ENCODE results near the gene PLAGL2. TPM values are rescaled to one million over a fixed set of nuclear protein-coding genes. Genes with fewer than 3 reads are reported as not detected.
"Not testable (repeated sequence)": the region's sequence is repeated elsewhere in the genome, so short reads cannot be mapped to it uniquely, and the experiment has no call there.

PLAGL2 gene
- total and polyA plus RNA-seq, 2 donors from 2014 or later, result 3.8 to 9.2 TPM

- Histone ChIP-seq H3K9me3 (ENCODE audit: control insufficient read depth in 2 of 3, insufficient read depth in 1 of 3, low read length in 3 of 3) (no peaks in the 10 kb centered on the region), H3K4me3 (ENCODE audit: low read length in 3 of 3) (no peak overlapping the region), H3K9ac (ENCODE audit: low read length in 3 of 3) (no peak overlapping the region), H3K27ac (ENCODE audit: low read depth in 2 of 2, low read length in 2 of 2) (peak overlapping the region in 1 of 2 donors; percentile 15), H3K36me3 (ENCODE audit: control insufficient read depth in 2 of 3, insufficient read depth in 3 of 3, low read length in 3 of 3) (peaks cover 3 to 40% (median 26%) of the 10 kb centered on the region in 3 donors), H3K4me1 (ENCODE audit: control insufficient read depth in 2 of 3, insufficient read depth in 2 of 3, low read depth in 1 of 3, low read length in 3 of 3) (peaks cover 0 to 5% (median 5%) of the 10 kb centered on the region in 3 donors), H3K27me3 (ENCODE audit: control insufficient read depth, insufficient read depth, low read length) (no peaks in the 10 kb centered on the region)
- FAIRE-seq, result no peak
- intact Hi-C loops (cut with DNase I), result no loop called here
- no peak for DNase-seq
- no peak for TF ChIP-seq CTCF (IDR thresholded peaks at IDR 0.05; ENCODE audit: borderline replicate concordance, extremely low read depth, insufficient read depth)
Measured at GRCh38 chr20:32195581-32195980, 12.0 kb downstream of the PLAGL2 start.

GRCh38 chr20:32193996-32194395 lies 13.5 kb downstream of the PLAGL2 start:
- no peak overlapping the region for H3K4me3 ChIP-seq (ENCODE audit: low read length in 3 of 3)
- intact Hi-C loops (cut with DNase I), result no loop called here
- DNase-seq (no peak), FAIRE-seq (no peak)
- H3K27me3 ChIP-seq (ENCODE audit: control insufficient read depth, insufficient read depth, low read length), result no peaks in the 10 kb centered on the region
- no peak overlapping the region for H3K9ac ChIP-seq (ENCODE audit: low read length in 3 of 3)
- no peak for TF ChIP-seq CTCF (IDR thresholded peaks at IDR 0.05; ENCODE audit: borderline replicate concordance, extremely low read depth, insufficient read depth)
- H3K9me3 ChIP-seq (ENCODE audit: control insufficient read depth in 2 of 3, insufficient read depth in 1 of 3, low read length in 3 of 3), result no peaks in the 10 kb centered on the region
- H3K27ac ChIP-seq (ENCODE audit: low read depth in 2 of 2, low read length in 2 of 2), result no peak overlapping the region
- H3K4me1 ChIP-seq (ENCODE audit: control insufficient read depth in 2 of 3, insufficient read depth in 2 of 3, low read depth in 1 of 3, low read length in 3 of 3), result peaks cover 0 to 13% (median 5%) of the 10 kb centered on the region in 3 donors
- H3K36me3 ChIP-seq (ENCODE audit: control insufficient read depth in 2 of 3, insufficient read depth in 3 of 3, low read length in 3 of 3), result peaks cover 3 to 30% (median 19%) of the 10 kb centered on the region in 3 donors

GRCh38 chr20:32193336-32193735 lies 14.2 kb downstream of the PLAGL2 start:
- peaks cover 3 to 23% (median 16%) of the 10 kb centered on the region in 3 donors for H3K36me3 ChIP-seq (ENCODE audit: control insufficient read depth in 2 of 3, insufficient read depth in 3 of 3, low read length in 3 of 3)
- DNase-seq; H3K27me3 ChIP-seq (ENCODE audit: control insufficient read depth, insufficient read depth, low read length); H3K9me3 ChIP-seq (ENCODE audit: control insufficient read depth in 2 of 3, insufficient read depth in 1 of 3, low read length in 3 of 3); FAIRE-seq; H3K4me3 ChIP-seq (ENCODE audit: low read length in 3 of 3); intact Hi-C loops (cut with DNase I); H3K9ac ChIP-seq (ENCODE audit: low read length in 3 of 3): not testable (repeated sequence)
- peaks cover 0 to 19% (median 5%) of the 10 kb centered on the region in 3 donors for H3K4me1 ChIP-seq (ENCODE audit: control insufficient read depth in 2 of 3, insufficient read depth in 2 of 3, low read depth in 1 of 3, low read length in 3 of 3)
- peak overlapping the region in 1 of 2 donors; percentile 26 for H3K27ac ChIP-seq (ENCODE audit: low read depth in 2 of 2, low read length in 2 of 2)

DNA sequence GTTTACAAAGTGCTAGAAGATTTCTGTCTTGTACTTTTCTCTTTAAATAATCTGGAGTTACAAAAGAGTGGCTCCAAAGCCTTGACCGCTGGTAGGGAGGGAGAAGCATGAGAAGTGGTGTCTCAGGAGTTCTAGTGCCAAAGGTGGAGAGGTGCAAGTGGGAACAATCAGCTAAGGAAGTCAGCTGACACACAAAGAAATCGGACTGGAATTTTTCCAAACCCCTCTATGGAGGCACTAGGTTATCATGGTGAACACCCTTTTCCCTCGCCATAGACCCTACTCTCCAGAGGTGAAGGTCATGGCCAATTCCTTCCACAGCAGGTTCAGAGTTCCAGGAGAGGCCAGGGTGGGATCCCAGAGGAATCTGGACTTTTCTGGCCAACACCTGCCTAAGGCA lies 14.8 kb downstream of the PLAGL2 start:
- intact Hi-C loops (cut with DNase I), result no loop called here
- no peak overlapping the region for H3K4me3 ChIP-seq (ENCODE audit: low read length in 3 of 3)
- peaks cover 0 to 22% (median 5%) of the 10 kb centered on the region in 3 donors for H3K4me1 ChIP-seq (ENCODE audit: control insufficient read depth in 2 of 3, insufficient read depth in 2 of 3, low read depth in 1 of 3, low read length in 3 of 3)
- H3K36me3 ChIP-seq (ENCODE audit: control insufficient read depth in 2 of 3, insufficient read depth in 3 of 3, low read length in 3 of 3), result peaks cover 3 to 23% (median 16%) of the 10 kb centered on the region in 3 donors
- TF ChIP-seq CTCF (IDR thresholded peaks at IDR 0.05; ENCODE audit: borderline replicate concordance, extremely low read depth, insufficient read depth), result no peak
- no peaks in the 10 kb centered on the region for H3K9me3 ChIP-seq (ENCODE audit: control insufficient read depth in 2 of 3, insufficient read depth in 1 of 3, low read length in 3 of 3)
- FAIRE-seq, result no peak
- no peak for DNase-seq
- H3K27ac ChIP-seq (ENCODE audit: low read depth in 2 of 2, low read length in 2 of 2), result peak overlapping the region in 1 of 2 donors; percentile 8
- no peak overlapping the region for H3K9ac ChIP-seq (ENCODE audit: low read length in 3 of 3)
- no peaks in the 10 kb centered on the region for H3K27me3 ChIP-seq (ENCODE audit: control insufficient read depth, insufficient read depth, low read length)
